Testis (tissue), 3 donors: Measurements from ENCODE around the gene MYCN. TPM values are rescaled to one million over a fixed set of nuclear protein-coding genes. Genes with fewer than 3 reads are reported as not detected.
"Not testable (repeated sequence)": the region's sequence is repeated elsewhere in the genome, so short reads cannot be mapped to it uniquely, and the experiment has no call there.

Source experiments
- DNase-seq: peaks from one replicate; pipeline ENCODE4 v3.0.0-alpha.2; 2019
- H3K27ac ChIP-seq, 2 donors: fragments of 200-600 bp; sonication (generic); one replicate each; pipeline ENCODE4 v1.5.1; 2019
- H3K27me3 ChIP-seq: fragments of 200-600 bp; sonication (generic); one replicate; pipeline ENCODE4 v1.5.1; 2019
- H3K36me3 ChIP-seq: fragments of 200-600 bp; sonication (generic); one replicate; pipeline ENCODE4 v1.5.1; 2017; ENCODE audit warnings: low read depth; ENCODE audit errors: missing control alignments
- H3K4me1 ChIP-seq: fragments of 200-600 bp; sonication (generic); one replicate; pipeline ENCODE4 v1.5.1; 2019
- H3K4me3 ChIP-seq, 2 donors: fragments of 200-600 bp; sonication (generic); one replicate each; pipeline ENCODE4 v1.5.1; 2017 to 2019
- H3K9me3 ChIP-seq: fragments of 200-600 bp; sonication (generic); one replicate; pipeline ENCODE4 v1.5.1; 2017
- POLR2A ChIP-seq: fragments of 450-650 bp; IDR thresholded peaks from one replicate; pipeline ENCODE4 v1.6.1; 2017; ENCODE audit warnings: antibody characterized with exemption, mild to moderate bottlenecking, moderate library complexity
- WGBS, 2 donors: methylation state at CpG; one replicate each; pipeline ENCODE4 v1.1.5; 2018; 5-methylcytosine and 5-hydroxymethylcytosine counted together
- intact Hi-C: fragments of 100-400 bp; cut with DNase I; formaldehyde crosslinking; loops from one replicate; pipeline ENCODE4 v1.15.1; 2023; ENCODE audit warnings: low total_unique reads
- polyA plus RNA-seq: library from polyadenylated mRNA; stranded (reverse); fragments of 350-450 nt; fragmentation: Illumina TruSeq; extraction: RNeasy Lipid Tissue Mini Kit (QIAGEN cat#74804); gene quantifications from one replicate; pipeline ENCODE4 v1.2.3, GENCODE V29; 2014; ENCODE audit warnings: low read depth, low replicate concordance; ENCODE audit not compliant: insufficient read depth
- total RNA-seq, 2 donors: library from RNA; depleted of rRNA; stranded (reverse); fragments of >200 nt; gene quantifications; one replicate each; pipeline ENCODE4 v1.2.3, GENCODE V29; 2016
- TF ChIP-seq, protein P1 (sequence below), 3 experiments: fragments of 450-650 bp in 2 of 3; fragments of 200-600 bp in 1 of 3; sonication (generic) in 1 of 3; IDR thresholded peaks; one replicate each; pipeline ENCODE4 v1.5.1; 2016 to 2019; ENCODE audit warnings: antibody characterized with exemption in 3 of 3, mild to moderate bottlenecking in 2 of 3, moderate library complexity in 1 of 3

The MYCN gene
- total and polyA plus RNA-seq, 3 donors from 2014 or later, result 6.9 to 8.1 (median 6.9) TPM

DNA sequence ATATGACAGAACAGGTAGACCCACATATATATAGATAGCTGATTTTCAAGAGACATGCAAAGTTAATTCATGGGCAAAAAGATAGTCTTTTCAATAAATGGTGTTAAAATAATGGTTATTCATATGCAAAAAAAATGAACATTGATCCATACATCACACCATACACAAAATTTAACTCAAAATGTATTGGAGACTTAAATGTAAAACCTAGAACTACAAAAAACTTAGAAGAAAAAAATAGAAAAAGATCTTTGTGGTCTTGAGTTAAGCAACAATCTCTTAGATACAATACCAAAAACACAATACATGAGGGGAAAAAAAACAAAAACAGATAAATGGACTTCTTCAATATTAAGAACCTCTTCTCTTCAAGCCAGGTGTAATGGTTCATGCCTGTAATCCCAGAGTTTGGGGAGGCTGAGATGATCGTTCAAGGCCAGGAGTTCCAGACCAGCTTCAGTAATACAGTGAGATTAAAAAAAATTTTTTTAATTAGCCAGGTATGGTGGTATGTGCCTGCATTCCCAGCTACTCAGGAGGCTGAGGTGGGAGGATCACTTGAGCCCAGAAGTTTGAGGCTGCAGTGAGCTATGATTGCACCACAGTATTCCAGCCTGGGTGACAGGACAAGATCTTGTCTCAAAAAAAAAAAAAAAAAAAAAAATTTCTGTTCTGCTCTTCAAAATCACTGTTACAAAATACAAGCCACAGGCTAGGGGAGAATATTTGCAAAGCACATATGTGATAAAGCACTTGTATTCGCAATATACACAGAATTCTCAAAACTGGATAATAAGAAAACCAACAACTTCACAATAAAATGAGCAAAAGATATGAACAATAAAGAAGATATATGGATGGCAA, 32.7 kb upstream of the MYCN start:
- Histone ChIP-seq H3K4me1 (no peaks in the 10 kb centered on the region), H3K4me3 (no peak overlapping the region), H3K36me3 (no peaks in the 10 kb centered on the region), H3K9me3 (no peaks in the 10 kb centered on the region), H3K27me3 (no peaks in the 10 kb centered on the region), H3K27ac (no peak overlapping the region)
- TF ChIP-seq, protein P1, sequence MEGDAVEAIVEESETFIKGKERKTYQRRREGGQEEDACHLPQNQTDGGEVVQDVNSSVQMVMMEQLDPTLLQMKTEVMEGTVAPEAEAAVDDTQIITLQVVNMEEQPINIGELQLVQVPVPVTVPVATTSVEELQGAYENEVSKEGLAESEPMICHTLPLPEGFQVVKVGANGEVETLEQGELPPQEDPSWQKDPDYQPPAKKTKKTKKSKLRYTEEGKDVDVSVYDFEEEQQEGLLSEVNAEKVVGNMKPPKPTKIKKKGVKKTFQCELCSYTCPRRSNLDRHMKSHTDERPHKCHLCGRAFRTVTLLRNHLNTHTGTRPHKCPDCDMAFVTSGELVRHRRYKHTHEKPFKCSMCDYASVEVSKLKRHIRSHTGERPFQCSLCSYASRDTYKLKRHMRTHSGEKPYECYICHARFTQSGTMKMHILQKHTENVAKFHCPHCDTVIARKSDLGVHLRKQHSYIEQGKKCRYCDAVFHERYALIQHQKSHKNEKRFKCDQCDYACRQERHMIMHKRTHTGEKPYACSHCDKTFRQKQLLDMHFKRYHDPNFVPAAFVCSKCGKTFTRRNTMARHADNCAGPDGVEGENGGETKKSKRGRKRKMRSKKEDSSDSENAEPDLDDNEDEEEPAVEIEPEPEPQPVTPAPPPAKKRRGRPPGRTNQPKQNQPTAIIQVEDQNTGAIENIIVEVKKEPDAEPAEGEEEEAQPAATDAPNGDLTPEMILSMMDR (IDR thresholded peaks at IDR 0.05), result no peak
- TF ChIP-seq POLR2A, result no peak
- DNase-seq, result no peak
- 88 to 97% methylated on average over 2 of the region's 2 CpGs for WGBS, 2 donors
- intact Hi-C loops, result no loop called here

DNA sequence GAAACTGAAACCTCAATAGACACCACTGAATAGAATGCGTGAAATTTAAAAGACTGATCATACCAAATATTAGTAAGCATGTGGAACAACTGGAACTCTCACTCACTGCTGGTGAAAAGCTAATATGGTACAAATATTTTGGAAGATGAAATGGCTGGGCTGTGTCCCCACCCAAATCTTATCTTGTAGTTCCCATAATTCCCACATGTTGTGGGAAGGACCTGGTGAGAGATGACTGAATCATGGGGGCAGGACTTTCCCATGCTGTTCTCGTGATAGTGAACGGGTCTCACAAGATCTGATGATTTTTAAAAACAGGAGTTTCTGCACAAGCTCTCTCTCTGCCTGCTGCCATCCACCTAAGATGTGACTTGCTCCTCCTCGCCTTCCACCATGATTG, 32.0 kb upstream of the MYCN start:
- Histone ChIP-seq H3K4me3 (no peak overlapping the region), H3K4me1 (no peaks in the 10 kb centered on the region), H3K27me3 (no peaks in the 10 kb centered on the region), H3K27ac (no peak overlapping the region), H3K9me3 (no peaks in the 10 kb centered on the region), H3K36me3 (no peaks in the 10 kb centered on the region)
- no peak for TF ChIP-seq POLR2A
- TF ChIP-seq, protein P1 (IDR thresholded peaks at IDR 0.05), result no peak
- 89 to 90% methylated on average over 4 of the region's 4 CpGs for WGBS, 2 donors
- intact Hi-C loops, result no loop called here
- no peak for DNase-seq

DNA sequence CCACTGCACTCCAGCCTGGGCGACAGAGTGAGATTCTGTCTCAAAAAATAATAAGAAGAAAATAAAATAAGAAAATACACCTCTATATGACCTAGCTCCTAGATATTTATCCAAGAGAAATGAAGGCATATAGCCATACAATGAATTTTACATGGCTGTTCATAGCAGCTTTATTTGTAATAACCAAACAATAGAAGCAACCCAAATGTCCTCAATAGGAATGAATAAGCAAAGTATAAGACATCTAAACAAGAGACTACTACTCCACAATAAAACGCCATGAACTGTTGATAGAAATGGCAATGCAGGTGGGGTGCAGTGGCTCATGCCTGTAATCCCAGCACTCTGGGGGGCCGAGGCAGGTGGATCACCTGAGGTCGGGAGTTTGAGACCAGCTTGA, 31.2 kb upstream of the MYCN start:
- Histone ChIP-seq H3K27ac (no peak overlapping the region), H3K9me3 (no peaks in the 10 kb centered on the region), H3K4me3 (no peak overlapping the region), H3K4me1 (no peaks in the 10 kb centered on the region), H3K27me3 (no peaks in the 10 kb centered on the region), H3K36me3 (no peaks in the 10 kb centered on the region)
- no peak for TF ChIP-seq POLR2A
- TF ChIP-seq, protein P1 (IDR thresholded peaks at IDR 0.05), result no peak
- WGBS, 2 donors, result 84 to 91% methylated on average over 4 of the region's 4 CpGs
- intact Hi-C loops, result no loop called here
- DNase-seq, result no peak

DNA sequence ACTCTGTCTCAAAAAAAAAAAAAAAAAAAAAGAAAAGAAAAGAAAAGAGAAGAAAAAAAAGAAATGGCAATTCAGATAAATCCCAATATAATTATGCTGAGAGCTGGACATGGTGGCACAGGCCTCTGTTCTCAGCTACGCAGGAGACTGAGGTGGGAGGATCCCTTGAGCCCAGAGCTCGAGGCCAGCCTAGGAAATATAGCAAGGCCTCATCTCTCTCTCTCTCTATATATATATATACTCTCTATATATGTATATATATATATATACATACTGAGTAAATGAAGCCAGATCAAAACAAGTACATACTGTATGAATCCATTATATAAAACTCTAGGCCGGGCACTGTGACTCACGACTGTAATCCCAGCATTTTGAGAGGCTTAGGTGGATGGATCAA, 30.6 kb upstream of the MYCN start:
- no peak overlapping the region for H3K27ac ChIP-seq
- intact Hi-C loops, result no loop called here
- H3K4me1 ChIP-seq, result no peaks in the 10 kb centered on the region
- no peaks in the 10 kb centered on the region for H3K36me3 ChIP-seq
- TF ChIP-seq, protein P1 (IDR thresholded peaks at IDR 0.05), result no peak
- no peak for TF ChIP-seq POLR2A
- H3K9me3 ChIP-seq, result no peaks in the 10 kb centered on the region
- no peaks in the 10 kb centered on the region for H3K27me3 ChIP-seq
- DNase-seq, result no peak
- H3K4me3 ChIP-seq, result no peak overlapping the region
- 93 to 96% methylated on average over 4 of the region's 4 CpGs for WGBS, 2 donors

DNA sequence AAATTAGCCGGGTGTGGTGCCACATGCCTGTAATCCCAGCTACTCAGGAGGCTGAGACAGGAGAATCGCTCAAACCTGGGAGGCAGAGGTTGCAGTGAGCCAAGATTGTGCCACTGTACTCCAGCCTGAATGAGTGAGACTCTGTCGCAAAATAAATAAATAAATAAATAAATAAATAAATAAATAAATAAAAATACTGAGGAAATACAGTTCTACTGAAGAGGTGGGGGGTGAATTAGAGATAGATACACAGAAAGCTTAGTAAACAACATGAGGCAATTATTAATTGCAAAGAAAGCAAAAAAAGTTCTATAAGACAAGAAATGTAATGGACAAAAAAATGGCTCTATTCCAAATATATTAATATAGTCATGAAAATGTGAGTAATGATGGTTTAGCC, 29.1 kb upstream of the MYCN start:
- H3K4me3 ChIP-seq, H3K36me3 ChIP-seq, intact Hi-C loops, H3K27me3 ChIP-seq, H3K4me1 ChIP-seq, H3K27ac ChIP-seq, DNase-seq, H3K9me3 ChIP-seq: not testable (repeated sequence)
- 93 to 97% methylated on average over 3 of the region's 3 CpGs for WGBS, 2 donors
